ENCODE results near the gene SPDYE9.
"Not testable (repeated sequence)": the region's sequence is repeated elsewhere in the genome, so short reads cannot be mapped to it uniquely, and the experiment has no call there.

SPDYE9 gene

GRCh38 chr7:73085938-73086337, at the start of gene SPDYE9:
Gene SPDYE9, minus strand, starts transcription at chr7:73086038. Its CDS starts 1,800 bp downstream, at chr7:73084238.
- not testable (repeated sequence) for H3K36me3 ChIP-seq (ENCODE audit: insufficient read depth, low read length); H3K4me1 ChIP-seq (ENCODE audit: insufficient read depth, low read length); H3K27me3 ChIP-seq (ENCODE audit: insufficient read depth, low read length); H3K4me3 ChIP-seq (ENCODE audit: low read length); H3K9me3 ChIP-seq (ENCODE audit: low read length); H2AFZ ChIP-seq (ENCODE audit: low read depth, low read length)

GRCh38 chr7:73134866-73135265, 49.0 kb upstream of the SPDYE9 start:
- not testable (repeated sequence) for H2AFZ ChIP-seq (ENCODE audit: low read depth, low read length); H3K9me3 ChIP-seq (ENCODE audit: low read length); H3K36me3 ChIP-seq (ENCODE audit: insufficient read depth, low read length); H3K4me3 ChIP-seq (ENCODE audit: low read length); H3K4me1 ChIP-seq (ENCODE audit: insufficient read depth, low read length); H3K27me3 ChIP-seq (ENCODE audit: insufficient read depth, low read length)

GRCh38 chr7:73132651-73133217, 46.9 kb upstream of the SPDYE9 start:
- not testable (repeated sequence) for H3K27me3 ChIP-seq (ENCODE audit: insufficient read depth, low read length); H3K4me3 ChIP-seq (ENCODE audit: low read length); H3K9me3 ChIP-seq (ENCODE audit: low read length); H3K36me3 ChIP-seq (ENCODE audit: insufficient read depth, low read length); H3K4me1 ChIP-seq (ENCODE audit: insufficient read depth, low read length); H2AFZ ChIP-seq (ENCODE audit: low read depth, low read length)

- not testable (repeated sequence) for H3K27me3 ChIP-seq (ENCODE audit: insufficient read depth, low read length); H3K4me1 ChIP-seq (ENCODE audit: insufficient read depth, low read length); H2AFZ ChIP-seq (ENCODE audit: low read depth, low read length); H3K4me3 ChIP-seq (ENCODE audit: low read length); H3K36me3 ChIP-seq (ENCODE audit: insufficient read depth, low read length); H3K9me3 ChIP-seq (ENCODE audit: low read length)
Measured at GRCh38 chr7:73130612-73131011, 44.8 kb upstream of the SPDYE9 start.

- H3K27me3 ChIP-seq (ENCODE audit: insufficient read depth, low read length); H3K4me3 ChIP-seq (ENCODE audit: low read length); H2AFZ ChIP-seq (ENCODE audit: low read depth, low read length); H3K4me1 ChIP-seq (ENCODE audit: insufficient read depth, low read length); H3K36me3 ChIP-seq (ENCODE audit: insufficient read depth, low read length); H3K9me3 ChIP-seq (ENCODE audit: low read length): not testable (repeated sequence)
Measured at GRCh38 chr7:73124126-73124525, 38.3 kb upstream of the SPDYE9 start.

- not testable (repeated sequence) for H3K36me3 ChIP-seq (ENCODE audit: insufficient read depth, low read length); H3K4me1 ChIP-seq (ENCODE audit: insufficient read depth, low read length); H3K27me3 ChIP-seq (ENCODE audit: insufficient read depth, low read length); H3K9me3 ChIP-seq (ENCODE audit: low read length); H3K4me3 ChIP-seq (ENCODE audit: low read length); H2AFZ ChIP-seq (ENCODE audit: low read depth, low read length)
Measured at GRCh38 chr7:73122778-73123447, 37.1 kb upstream of the SPDYE9 start.

- not testable (repeated sequence) for H3K4me1 ChIP-seq (ENCODE audit: insufficient read depth, low read length); H3K36me3 ChIP-seq (ENCODE audit: insufficient read depth, low read length); H3K9me3 ChIP-seq (ENCODE audit: low read length); H3K27me3 ChIP-seq (ENCODE audit: insufficient read depth, low read length); H3K4me3 ChIP-seq (ENCODE audit: low read length); H2AFZ ChIP-seq (ENCODE audit: low read depth, low read length)
Measured at GRCh38 chr7:73118155-73118554, 32.3 kb upstream of the SPDYE9 start.

GRCh38 chr7:73057811-73058210, 28.0 kb downstream of the SPDYE9 start, which contains the start of gene SPDYE11:
Gene SPDYE11, minus strand, starts transcription at chr7:73057911. Its CDS starts 1,800 bp downstream, at chr7:73056111.
- H2AFZ ChIP-seq (ENCODE audit: low read depth, low read length); H3K36me3 ChIP-seq (ENCODE audit: insufficient read depth, low read length); H3K27me3 ChIP-seq (ENCODE audit: insufficient read depth, low read length); H3K4me1 ChIP-seq (ENCODE audit: insufficient read depth, low read length); H3K4me3 ChIP-seq (ENCODE audit: low read length); H3K9me3 ChIP-seq (ENCODE audit: low read length): not testable (repeated sequence)

- not testable (repeated sequence) for H3K9me3 ChIP-seq (ENCODE audit: low read length); H2AFZ ChIP-seq (ENCODE audit: low read depth, low read length); H3K4me3 ChIP-seq (ENCODE audit: low read length); H3K27me3 ChIP-seq (ENCODE audit: insufficient read depth, low read length); H3K36me3 ChIP-seq (ENCODE audit: insufficient read depth, low read length); H3K4me1 ChIP-seq (ENCODE audit: insufficient read depth, low read length)
Measured at GRCh38 chr7:73029666-73030065, 56.2 kb downstream of the SPDYE9 start, which contains the start of gene SPDYE8. Gene SPDYE8, minus strand, starts transcription at chr7:73029766. Its CDS starts 1,800 bp downstream, at chr7:73027966.

All from neuron (in vitro differentiated cells).